ENCODE results near the gene ENDOD1. TPM values are rescaled to one million over a fixed set of nuclear protein-coding genes. Genes with fewer than 3 reads are reported as not detected.

The ENDOD1 gene
- total RNA-seq, 1 experiment from 2014 or later: 6.4 TPM

DNA sequence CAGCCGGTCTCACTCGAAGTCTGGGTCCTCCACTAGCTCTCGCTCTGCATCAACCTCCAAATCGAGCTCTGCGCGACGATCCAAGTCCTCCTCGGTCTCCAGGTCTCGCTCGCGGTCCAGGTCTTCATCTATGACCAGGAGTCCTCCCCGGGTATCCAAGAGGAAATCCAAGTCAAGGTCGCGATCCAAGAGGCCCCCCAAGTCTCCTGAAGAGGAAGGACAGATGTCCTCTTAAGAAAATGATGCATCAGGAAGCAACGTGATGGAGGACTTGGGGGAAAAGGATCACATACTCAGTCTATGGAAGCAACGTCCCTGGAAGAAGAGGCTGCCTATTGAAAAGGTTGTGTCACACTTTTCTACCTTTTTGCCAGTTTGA, 21.8 kb upstream of the ENDOD1 start:
- Histone ChIP-seq H3K9me3 (no peaks in the 10 kb centered on the region), H3K27me3 (no peaks in the 10 kb centered on the region), H3K4me3 (peak overlapping the region; percentile 72), H3K36me3 (no peaks in the 10 kb centered on the region)
- DNase-seq: no peak

GRCh38 chr11:95068549-95068948, 21.1 kb upstream of the ENDOD1 start:
- no peaks in the 10 kb centered on the region for H3K9me3 ChIP-seq
- H3K36me3 ChIP-seq: no peaks in the 10 kb centered on the region
- H3K27me3 ChIP-seq: no peaks in the 10 kb centered on the region
- DNase-seq: peak; percentile 78
- peak overlapping the region; percentile 72 for H3K4me3 ChIP-seq

DNA sequence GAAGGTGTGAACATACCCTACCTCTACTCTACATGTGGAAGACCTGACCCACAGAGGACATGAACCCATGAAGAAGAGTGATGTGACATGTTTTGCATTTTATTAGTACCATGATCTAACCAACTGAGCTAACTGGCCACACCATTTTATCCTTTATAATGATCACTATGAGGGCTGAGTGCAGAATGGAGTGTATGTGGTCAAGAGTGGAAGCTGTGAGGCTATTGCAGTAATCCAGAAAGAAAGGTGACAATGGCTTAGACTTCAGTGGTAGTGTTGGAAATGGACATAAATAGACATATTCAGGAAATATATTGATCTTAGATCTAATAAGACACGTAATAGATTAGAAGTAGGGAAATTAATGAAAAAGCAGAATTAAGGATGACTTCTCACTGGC, 19.2 kb upstream of the ENDOD1 start:
- Histone ChIP-seq H3K4me3 (no peak overlapping the region), H3K27me3 (no peaks in the 10 kb centered on the region), H3K9me3 (no peaks in the 10 kb centered on the region), H3K36me3 (no peaks in the 10 kb centered on the region)
- no peak for DNase-seq

DNA sequence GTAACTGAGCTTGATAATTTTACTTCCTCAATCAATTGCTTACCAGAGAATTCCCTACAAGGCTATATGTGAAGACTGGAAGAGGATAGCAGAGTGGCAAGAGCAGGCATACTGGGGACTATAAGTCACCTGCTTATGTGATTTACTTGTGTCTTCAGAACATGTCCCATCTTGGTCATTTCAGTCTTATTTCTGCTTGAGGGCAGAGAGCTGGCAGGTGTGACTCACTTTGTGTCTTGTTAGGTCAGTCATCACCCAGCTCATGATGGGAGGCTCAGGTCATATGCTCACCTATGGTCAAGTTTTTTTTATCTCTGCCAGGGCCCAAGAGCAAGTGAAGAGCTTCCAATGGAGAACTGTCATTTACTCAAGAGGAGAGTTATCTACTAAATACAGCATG, 16.7 kb upstream of the ENDOD1 start:
- no peaks in the 10 kb centered on the region for H3K9me3 ChIP-seq
- DNase-seq: no peak
- no peaks in the 10 kb centered on the region for H3K27me3 ChIP-seq
- no peaks in the 10 kb centered on the region for H3K36me3 ChIP-seq
- H3K4me3 ChIP-seq: no peak overlapping the region

DNA sequence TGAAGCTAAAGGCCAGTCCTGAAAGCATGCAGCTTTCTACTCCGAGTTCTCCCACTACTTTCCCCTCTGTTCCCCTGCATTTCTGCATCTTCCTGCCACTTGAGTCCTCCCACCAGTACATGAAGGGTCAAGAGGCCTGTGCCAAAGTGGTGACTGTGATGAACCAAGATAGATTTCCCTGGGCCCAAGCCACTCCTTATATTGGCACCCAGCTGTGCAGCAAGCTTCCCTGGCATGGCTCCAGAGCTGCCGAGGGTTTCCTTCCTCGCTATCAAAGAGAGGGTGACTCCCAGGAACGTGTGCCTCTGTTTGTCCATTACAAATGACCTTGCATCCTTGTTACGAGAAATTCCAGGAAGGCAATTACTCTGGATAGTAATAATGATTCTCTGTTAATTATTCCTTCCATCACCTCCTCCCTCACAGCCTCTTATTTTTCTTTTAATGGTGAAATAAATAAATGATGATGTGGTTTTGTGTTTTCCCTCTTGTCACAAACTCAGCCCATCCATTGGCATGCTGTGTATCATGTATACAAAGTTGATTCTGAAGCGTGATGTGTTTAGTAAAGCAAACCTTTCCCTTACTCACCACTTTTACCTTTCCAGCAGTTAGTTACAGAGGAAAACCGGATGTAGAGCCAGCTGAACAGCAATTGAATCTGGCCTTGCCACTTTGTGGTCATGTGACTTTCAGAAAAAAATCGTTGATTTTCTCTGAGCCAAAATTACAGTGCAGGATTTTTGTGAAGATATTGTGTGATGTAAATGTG, 14.7 kb upstream of the ENDOD1 start:
- H3K4me3 ChIP-seq: no peak overlapping the region
- no peaks in the 10 kb centered on the region for H3K9me3 ChIP-seq
- DNase-seq: no peak
- H3K27me3 ChIP-seq: no peaks in the 10 kb centered on the region
- H3K36me3 ChIP-seq: no peaks in the 10 kb centered on the region

GRCh38 chr11:95076416-95076815, 13.2 kb upstream of the ENDOD1 start:
- no peaks in the 10 kb centered on the region for H3K36me3 ChIP-seq
- no peaks in the 10 kb centered on the region for H3K9me3 ChIP-seq
- no peak overlapping the region for H3K4me3 ChIP-seq
- no peaks in the 10 kb centered on the region for H3K27me3 ChIP-seq
- DNase-seq: peak; percentile 74

DNA sequence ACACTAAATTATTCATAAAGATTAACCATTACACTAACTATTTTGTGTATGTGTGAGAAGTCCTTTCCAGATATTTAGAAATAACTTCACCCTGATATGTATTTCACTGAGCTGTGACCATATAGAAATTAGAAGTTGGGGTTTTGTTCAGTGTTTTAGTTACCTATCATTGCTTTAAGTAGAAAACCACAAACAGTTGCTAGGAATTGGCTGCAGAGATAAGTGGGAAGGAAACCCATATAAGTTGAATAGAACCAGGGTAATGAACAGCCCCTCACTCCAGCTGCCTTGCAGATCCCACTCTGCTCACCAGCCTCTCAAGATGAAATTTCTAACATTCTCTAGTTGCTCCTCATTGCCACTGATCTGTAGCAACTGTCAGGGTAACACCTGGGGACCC, 12.7 kb upstream of the ENDOD1 start:
- Histone ChIP-seq H3K9me3 (no peaks in the 10 kb centered on the region), H3K36me3 (no peaks in the 10 kb centered on the region), H3K27me3 (no peaks in the 10 kb centered on the region), H3K4me3 (no peak overlapping the region)
- no peak for DNase-seq

DNA sequence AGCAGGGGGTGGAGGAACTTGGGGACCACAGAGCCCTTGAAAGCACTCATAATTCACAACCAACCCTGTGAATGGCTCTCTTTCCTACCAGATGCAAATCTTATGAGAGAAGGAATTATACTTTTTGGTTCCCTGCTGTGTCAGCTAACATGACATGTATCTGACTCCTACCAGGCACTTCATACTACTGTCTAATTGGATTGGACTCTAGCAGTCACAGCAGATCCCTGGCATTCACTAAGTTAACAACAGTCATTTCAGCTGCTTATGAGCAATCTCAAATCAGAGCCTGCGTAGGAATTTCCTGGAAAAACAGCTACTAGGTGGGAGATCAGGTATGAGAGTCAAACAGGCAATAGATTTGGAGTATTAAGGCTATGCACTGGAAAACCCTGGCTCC, 11.1 kb upstream of the ENDOD1 start:
- Histone ChIP-seq H3K9me3 (no peaks in the 10 kb centered on the region), H3K4me3 (no peak overlapping the region), H3K27me3 (no peaks in the 10 kb centered on the region), H3K36me3 (no peaks in the 10 kb centered on the region)
- peak; percentile 26 for DNase-seq

- DNase-seq: no peak
- H3K36me3 ChIP-seq: no peaks in the 10 kb centered on the region
- no peaks in the 10 kb centered on the region for H3K27me3 ChIP-seq
- H3K9me3 ChIP-seq: no peaks in the 10 kb centered on the region
- no peak overlapping the region for H3K4me3 ChIP-seq
These were observed 8.6 kb upstream of the ENDOD1 start for GRCh38 chr11:95081010-95081409.

GRCh38 chr11:95081412-95081811, 8.2 kb upstream of the ENDOD1 start:
- Histone ChIP-seq H3K36me3 (no peaks in the 10 kb centered on the region), H3K9me3 (no peaks in the 10 kb centered on the region), H3K27me3 (no peaks in the 10 kb centered on the region), H3K4me3 (no peak overlapping the region)
- no peak for DNase-seq

- Histone ChIP-seq H3K9me3 (no peaks in the 10 kb centered on the region), H3K36me3 (no peaks in the 10 kb centered on the region), H3K27me3 (no peaks in the 10 kb centered on the region), H3K4me3 (no peak overlapping the region)
- no peak for DNase-seq
These were observed 7.1 kb upstream of the ENDOD1 start for GRCh38 chr11:95082576-95083001.

- no peaks in the 10 kb centered on the region for H3K27me3 ChIP-seq
- no peaks in the 10 kb centered on the region for H3K9me3 ChIP-seq
- H3K36me3 ChIP-seq: no peaks in the 10 kb centered on the region
- no peak overlapping the region for H3K4me3 ChIP-seq
- DNase-seq: peak; percentile 45
These were observed 5.1 kb upstream of the ENDOD1 start for GRCh38 chr11:95084509-95084908.

DNA sequence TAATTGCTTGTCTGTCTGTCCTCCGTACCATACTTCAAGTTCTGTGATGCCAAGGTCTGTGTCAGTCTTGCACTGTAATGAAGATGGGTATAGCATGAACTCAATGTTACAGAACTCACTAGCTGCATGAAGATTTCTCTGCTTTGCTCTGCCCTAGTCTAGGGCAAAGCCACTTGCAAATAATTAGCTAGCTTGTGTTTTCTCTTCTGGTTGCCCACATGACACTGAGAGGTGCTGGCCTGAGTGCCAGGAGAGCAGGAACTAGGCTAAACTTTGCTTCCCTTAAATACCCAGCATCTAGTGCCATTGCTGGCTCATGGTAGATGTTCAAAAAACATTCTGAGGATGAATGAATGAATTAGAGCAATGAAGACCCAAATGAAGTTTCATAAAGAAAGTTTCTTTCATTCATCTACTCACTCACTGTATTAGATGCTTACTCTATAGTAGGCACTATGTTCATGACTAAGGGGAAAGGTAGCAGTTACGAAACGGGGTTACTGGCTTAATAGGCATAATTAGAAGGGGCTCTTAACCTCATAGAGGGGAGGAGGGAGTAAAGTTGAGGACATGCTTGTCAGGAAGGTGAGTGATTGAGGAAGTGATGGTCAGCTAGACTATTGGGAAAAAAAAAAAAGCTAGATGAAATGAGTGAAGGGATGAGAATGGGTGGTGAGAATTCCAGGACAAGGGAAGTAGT, 4.4 kb upstream of the ENDOD1 start:
- DNase-seq: no peak
- Histone ChIP-seq H3K36me3 (no peaks in the 10 kb centered on the region), H3K9me3 (no peaks in the 10 kb centered on the region), H3K4me3 (no peak overlapping the region), H3K27me3 (no peaks in the 10 kb centered on the region)

- Histone ChIP-seq H3K36me3 (no peaks in the 10 kb centered on the region), H3K4me3 (no peak overlapping the region), H3K9me3 (no peaks in the 10 kb centered on the region), H3K27me3 (no peaks in the 10 kb centered on the region)
- no peak for DNase-seq
These were observed 3.5 kb upstream of the ENDOD1 start for GRCh38 chr11:95086151-95086550.

DNA sequence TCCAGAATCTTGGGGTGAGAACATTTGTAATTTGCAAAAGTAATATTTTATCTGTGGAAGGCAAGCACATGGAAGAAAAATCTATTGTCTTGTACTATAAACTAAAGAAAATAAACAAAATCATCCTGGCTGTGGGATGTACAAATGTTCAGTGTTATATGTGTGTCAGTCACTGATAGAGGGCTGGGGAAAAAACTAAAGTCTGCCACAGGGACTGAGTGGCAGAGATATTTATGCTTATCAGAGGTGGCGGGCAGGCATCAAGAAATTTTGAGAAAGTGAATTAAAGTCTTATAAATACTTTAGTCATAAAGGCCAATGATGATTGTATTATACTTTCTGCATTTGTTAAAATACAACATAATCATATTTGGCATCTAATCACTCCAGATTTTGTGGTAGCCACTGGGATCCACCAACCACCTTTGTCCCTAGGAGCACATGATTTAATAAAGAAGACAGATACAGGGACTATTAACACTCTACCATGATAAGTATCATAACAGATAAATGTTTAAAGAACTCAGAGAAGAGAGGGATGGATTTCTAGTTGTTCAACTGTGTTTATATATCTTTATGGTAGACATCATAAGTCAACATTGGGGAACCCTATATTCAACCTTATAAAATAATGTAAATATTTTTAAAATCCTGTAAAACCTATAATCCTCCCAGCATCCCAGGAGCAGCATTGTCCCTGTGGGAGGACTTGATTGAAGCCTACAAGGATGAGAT, 2.6 kb upstream of the ENDOD1 start:
- DNase-seq: no peak
- Histone ChIP-seq H3K36me3 (no peaks in the 10 kb centered on the region), H3K27me3 (no peaks in the 10 kb centered on the region), H3K4me3 (no peak overlapping the region), H3K9me3 (no peaks in the 10 kb centered on the region)

DNA sequence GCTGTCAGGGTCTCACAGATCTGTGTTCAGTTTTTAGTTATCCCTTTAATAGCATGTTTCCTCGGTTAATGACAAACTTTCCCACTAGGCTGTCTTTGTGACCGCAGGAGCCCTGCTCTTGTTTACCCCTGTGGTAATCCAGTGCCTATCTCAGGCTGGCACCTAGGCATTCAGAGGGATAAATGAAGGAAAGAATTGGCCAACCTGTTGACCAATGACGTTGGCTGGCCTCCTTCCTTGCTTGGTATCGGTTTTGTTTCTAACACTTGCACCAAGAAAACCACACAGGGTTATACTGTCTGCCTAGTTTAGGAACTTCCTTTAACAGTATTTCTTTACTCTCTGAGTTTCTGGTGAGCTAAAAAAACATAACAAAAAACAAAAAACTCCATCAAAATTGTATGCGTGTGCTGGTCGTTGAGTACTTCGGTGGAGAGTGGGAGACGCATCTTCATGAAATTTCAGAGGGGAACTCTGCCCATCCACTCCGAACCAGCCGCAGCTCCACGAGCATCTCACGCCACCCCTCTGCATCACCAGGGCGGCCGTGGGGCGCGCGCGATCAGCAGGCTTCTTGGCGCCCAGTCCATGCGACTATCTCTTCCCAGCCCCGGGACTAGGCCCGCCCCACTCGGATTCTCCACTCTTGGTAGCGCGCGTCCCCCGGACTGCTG, 563 bp upstream of the ENDOD1 start:
- H3K27me3 ChIP-seq: no peaks in the 10 kb centered on the region
- DNase-seq: no peak
- peak overlapping the region; percentile 58 for H3K4me3 ChIP-seq
- H3K36me3 ChIP-seq: no peaks in the 10 kb centered on the region
- no peaks in the 10 kb centered on the region for H3K9me3 ChIP-seq

GRCh38 chr11:95091663-95092180, 2.1 kb downstream of the ENDOD1 start:
- Histone ChIP-seq H3K27me3 (no peaks in the 10 kb centered on the region), H3K36me3 (no peaks in the 10 kb centered on the region), H3K4me3 (no peak overlapping the region), H3K9me3 (no peaks in the 10 kb centered on the region)
- no peak for DNase-seq

Measured in MG63 (cell line).